GM18861 (cell line): ENCODE measurements around the gene ZNF800.
A peak's percentile ranks its signal among the peaks of the same experiment; 100 is the strongest.
"Not testable (repeated sequence)": the region's sequence is repeated elsewhere in the genome, so short reads cannot be mapped to it uniquely, and the experiment has no call there.

Source experiments
- ATAC-seq: cut with Tn5 transposase; IDR thresholded peaks from one replicate; pipeline ENCODE4 v1.9.1; 2021; ENCODE audit not compliant: unreplicated experiment

Gene ZNF800

GRCh38 chr7:127392566-127393367, at the start of gene ZNF800:
Gene ZNF800, minus strand, starts transcription at chr7:127392708. Its CDS starts 1,151 bp downstream, at chr7:127391557.
- peak; percentile 71 for ATAC-seq

GRCh38 chr7:127440206-127440605, 47.7 kb upstream of the ZNF800 start:
- ATAC-seq = no peak

- ATAC-seq = no peak
Measured at GRCh38 chr7:127438836-127439235, 46.3 kb upstream of the ZNF800 start.

- no peak for ATAC-seq
Measured at GRCh38 chr7:127437837-127438236, 45.3 kb upstream of the ZNF800 start.

- ATAC-seq = no peak
Measured at GRCh38 chr7:127437241-127437640, 44.7 kb upstream of the ZNF800 start.

- ATAC-seq = not testable (repeated sequence)
Measured at GRCh38 chr7:127429281-127429680, 36.8 kb upstream of the ZNF800 start.

GRCh38 chr7:127419196-127419595, 26.7 kb upstream of the ZNF800 start:
- no peak for ATAC-seq

GRCh38 chr7:127418459-127418858, 26.0 kb upstream of the ZNF800 start:
- no peak for ATAC-seq

- peak; percentile 69 for ATAC-seq
Measured at GRCh38 chr7:127417346-127417745, 24.8 kb upstream of the ZNF800 start.

- ATAC-seq = no peak
Measured at GRCh38 chr7:127415060-127415742, 22.7 kb upstream of the ZNF800 start.

- peak; percentile 52 for ATAC-seq
Measured at GRCh38 chr7:127413962-127414361, 21.5 kb upstream of the ZNF800 start.

- ATAC-seq = no peak
Measured at GRCh38 chr7:127413326-127413725, 20.8 kb upstream of the ZNF800 start.

GRCh38 chr7:127411176-127411575, 18.7 kb upstream of the ZNF800 start:
- ATAC-seq = no peak

GRCh38 chr7:127409629-127410028, 17.1 kb upstream of the ZNF800 start:
- no peak for ATAC-seq

- peak; percentile 49 for ATAC-seq
Measured at GRCh38 chr7:127404286-127405072, 12.0 kb upstream of the ZNF800 start.

- ATAC-seq = peak; percentile 48
Measured at GRCh38 chr7:127396184-127396583, 3.7 kb upstream of the ZNF800 start.

- ATAC-seq = not testable (repeated sequence)
Measured at GRCh38 chr7:127395104-127395503, 2.6 kb upstream of the ZNF800 start.

- no peak for ATAC-seq
Measured at GRCh38 chr7:127393368-127394058, 1.0 kb upstream of the ZNF800 start.

GRCh38 chr7:127392182-127392565, 334 bp downstream of the ZNF800 start:
- ATAC-seq = peak; percentile 16

GRCh38 chr7:127391591-127392181, 822 bp downstream of the ZNF800 start:
- ATAC-seq = peak; percentile 25
